Islet of Langerhans (tissue), 1 donor: ENCODE data around the gene ECE2.

Experiments
- FAIRE-seq: peaks from one replicate; lab custom pipeline; 2011; peaks lifted over from hg19 to GRCh38; lab: Jason Lieb, UNC

The ECE2 gene

DNA sequence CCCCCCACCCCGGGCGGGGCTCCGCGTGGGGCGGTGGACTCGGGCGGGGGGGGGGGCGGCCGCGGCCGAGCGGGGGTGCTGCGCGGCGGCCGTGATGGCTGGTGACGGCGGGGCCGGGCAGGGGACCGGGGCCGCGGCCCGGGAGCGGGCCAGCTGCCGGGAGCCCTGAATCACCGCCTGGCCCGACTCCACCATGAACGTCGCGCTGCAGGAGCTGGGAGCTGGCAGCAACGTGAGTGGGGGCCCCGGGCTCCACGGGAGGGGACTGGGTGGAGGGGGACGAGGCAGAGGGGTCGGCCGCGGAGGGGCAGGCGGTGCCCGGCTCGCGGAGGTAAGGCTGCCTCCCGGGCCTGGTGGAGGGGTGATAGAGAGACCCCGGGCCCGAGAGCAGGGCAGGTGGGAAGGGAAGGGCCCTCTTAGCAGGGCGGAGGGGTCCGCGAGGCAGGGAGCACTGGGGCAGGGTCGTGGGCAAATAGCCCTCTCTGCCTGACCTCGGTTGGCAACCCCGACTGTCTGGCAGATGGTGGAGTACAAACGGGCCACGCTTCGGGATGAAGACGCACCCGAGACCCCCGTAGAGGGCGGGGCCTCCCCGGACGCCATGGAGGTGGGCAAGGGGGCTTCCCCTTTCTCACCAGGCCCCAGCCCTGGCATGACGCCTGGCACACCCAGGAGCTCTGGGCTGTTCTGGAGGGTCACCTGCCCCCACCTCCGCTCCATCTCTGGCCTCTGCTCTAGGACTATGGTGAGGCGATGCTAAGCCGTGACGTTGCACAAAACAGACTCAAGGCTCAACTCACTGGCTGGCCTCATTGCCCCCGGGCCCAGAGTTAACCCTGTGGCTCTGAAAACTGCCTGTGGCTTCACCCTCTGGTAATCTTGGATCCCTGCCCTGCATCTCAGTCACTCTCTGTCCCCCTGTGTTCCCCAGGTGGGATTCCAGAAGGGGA, at the start of gene ECE2:
Gene ECE2, plus strand, starts transcription at position 62 of the 950 bp plus-strand sequence. Its CDS starts 132 bp downstream, at position 194.
- FAIRE-seq = no peak

DNA sequence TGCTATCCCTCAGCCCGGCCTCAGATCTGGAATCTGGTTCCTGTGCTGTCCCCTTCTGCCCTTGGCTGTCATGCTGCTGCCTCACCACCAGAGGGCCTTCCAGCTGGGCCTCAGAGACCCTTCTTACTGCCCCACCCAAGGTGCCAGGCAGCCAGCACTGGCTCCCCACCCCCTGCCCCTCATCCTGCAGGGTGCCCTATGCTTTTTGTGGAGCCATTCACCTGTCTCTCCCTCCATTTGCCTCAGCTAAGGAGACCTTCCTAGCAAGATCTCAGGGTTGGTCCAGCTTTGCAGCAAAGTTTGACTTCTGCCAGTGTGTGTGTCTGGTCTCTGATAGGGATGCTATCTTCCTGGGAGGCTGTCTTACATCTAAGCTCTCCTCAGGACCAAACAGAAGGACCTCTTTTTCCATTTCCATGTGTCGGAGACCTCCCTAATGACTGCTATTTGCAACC, 48.3 kb upstream of the ECE2 start:
- no peak for FAIRE-seq

DNA sequence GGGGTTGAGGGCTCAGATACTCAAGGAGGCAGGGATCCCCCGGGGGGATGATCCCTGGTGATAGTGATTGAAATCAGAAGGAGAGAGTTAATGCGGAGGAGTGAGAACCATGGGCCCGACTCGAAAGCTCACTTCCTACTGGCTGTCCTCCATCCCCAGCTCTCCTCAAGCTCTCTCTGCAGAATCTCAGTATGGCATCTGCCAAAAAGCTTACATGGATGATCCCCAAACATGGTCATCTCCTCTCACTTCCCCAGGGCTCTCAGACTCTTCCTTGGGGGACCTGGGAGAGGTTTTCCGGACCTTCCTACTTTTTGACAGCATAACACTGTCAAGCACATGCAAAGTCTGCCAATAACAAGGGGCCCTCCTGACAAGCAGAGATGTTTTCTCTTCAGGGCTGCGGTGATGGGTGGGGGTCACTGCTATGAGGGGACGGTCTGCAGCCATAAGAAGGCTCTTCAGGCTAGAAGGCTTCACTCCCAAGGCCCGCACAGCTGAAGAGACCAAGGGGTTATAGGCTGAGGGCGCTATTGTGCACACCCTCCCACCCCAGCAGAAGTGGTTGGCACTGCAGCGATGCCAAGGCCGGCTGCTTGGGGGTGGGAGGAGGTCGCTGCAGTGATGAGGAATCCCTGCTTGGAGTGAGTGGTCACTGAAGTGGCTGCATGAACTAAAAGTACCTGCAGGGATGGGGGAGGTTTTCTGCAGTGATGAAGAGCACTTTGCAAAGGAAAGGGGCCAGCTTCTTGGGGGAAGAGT, 47.3 kb upstream of the ECE2 start:
- FAIRE-seq = no peak

DNA sequence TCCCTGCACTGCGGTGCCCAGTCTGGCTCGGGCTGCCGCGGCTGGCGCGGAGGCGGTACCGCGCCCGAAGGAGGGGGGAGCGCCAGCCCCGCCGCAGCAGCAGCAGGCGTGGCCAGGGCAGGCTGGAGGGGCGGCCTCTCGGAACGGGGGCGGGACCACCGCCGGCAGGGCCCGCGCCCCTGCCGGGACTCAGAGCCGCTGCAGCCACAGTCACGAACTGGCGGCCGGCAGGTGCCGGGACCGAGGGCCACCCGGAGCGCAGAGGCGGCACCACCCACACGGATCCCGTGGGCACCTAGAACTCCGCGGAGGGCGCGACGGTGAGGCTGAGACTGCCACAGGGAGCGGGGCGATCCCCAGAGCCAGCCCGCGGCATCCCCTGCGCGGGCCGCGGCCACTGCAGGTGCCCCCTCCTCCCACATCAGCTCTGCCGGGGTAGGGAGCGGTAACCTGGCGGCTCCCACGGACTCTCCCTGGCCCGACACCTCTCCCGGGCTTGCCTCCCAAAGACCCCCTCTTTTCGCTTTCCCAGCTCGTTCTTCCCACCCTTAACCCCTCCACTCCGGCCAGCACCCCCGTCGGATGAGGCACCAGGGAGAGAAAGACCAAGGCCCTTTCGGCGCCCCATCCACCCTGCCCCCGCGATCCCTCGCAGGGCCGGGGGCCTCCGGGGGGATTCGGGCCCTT, 46.3 kb upstream of the ECE2 start, which contains the start of gene VWA5B2:
Gene VWA5B2, plus strand, starts transcription at position 192 of the 687 bp plus-strand sequence. CDS start 944 bp downstream, outside the sequence.
- no peak for FAIRE-seq

DNA sequence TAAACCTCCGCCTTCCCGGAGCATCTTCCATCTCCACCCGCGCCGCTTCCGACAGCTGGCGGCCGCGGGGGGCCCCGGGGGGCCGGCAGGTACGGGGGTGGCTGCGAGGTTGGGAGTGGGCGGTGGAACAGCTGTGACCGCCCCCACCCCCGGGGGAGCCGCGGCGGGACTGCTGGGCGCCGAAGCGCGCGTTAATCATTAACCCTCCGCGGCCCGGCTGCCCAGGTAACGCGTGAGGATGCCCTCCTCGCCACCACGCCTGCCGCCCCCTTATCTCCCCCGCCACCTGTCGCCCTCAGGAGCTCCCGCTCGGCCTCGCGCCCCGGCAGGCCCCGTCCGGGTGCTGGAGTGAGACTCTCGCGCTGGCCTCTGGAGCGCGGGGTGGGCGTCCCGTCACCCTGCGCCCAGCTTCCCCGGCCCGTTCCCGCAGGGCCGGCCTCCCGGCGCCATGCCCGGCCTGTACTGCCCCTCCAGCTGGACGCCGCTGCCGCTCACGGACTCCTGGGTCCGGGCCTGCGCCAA, 45.7 kb upstream of the ECE2 start:
- no peak for FAIRE-seq

DNA sequence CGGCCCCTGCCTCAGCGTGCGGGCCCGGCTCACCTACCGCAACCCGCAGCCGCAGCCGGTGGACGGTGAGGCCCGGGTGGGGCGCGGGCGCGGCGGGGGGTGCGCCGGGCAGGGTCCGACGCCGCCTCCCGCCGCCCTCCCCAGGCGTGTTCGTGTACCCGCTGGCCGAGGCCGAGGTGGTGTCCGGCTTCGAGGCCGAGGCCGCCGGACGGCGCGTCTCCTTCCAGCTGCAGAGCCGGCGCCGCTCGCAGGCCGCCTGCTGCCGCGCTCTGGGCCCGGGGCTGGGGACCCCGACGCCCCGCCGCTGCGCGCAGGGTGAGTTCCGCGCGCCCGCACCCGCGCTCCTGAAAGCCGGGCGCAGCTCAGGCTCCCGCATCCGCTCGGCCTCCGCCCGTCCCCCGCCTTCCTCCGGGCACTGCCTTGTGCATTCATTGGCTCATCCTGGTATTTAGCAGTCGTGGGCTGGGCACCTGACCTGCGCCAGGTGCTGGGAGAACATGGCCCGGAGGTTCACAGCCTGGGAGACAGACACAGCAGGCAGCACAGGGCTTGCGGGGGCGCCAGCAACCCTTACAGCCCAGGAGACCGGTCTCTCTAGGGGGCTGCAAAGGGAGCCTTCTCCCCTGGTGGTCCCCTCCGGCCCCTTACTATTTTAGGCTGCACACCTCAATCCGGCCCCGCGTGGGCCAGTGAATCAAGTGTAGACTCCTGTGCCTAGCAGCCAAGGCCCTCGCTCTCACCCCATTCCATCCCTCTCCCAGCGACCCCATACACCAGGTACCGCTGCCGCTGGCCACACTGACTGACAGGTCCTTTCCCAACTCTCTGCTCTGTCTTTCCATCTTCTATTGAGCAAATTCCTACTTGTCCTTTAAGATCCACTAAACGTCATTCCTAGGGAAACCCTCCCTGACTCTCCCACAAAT, 45.0 kb upstream of the ECE2 start:
- FAIRE-seq = no peak

DNA sequence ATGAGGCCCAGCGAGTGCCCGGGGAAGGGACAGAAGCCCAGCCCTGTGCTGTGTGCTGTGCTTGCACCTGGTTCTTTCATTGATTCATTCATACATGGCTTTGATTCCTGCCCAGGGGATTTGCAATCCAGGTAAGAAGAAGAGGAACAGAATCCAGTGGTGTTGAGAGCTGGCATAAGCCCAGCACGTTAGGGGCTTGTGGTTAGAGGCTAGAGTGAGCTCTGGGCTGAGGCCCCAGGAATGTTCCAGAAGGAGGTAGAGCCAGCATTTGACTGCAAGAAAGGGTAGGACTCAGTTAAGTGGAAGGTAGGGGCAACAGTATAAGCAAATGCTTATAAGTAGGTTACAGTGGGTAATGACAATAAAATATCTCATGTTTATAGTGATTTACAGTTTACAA, 44.2 kb upstream of the ECE2 start:
- no peak for FAIRE-seq

DNA sequence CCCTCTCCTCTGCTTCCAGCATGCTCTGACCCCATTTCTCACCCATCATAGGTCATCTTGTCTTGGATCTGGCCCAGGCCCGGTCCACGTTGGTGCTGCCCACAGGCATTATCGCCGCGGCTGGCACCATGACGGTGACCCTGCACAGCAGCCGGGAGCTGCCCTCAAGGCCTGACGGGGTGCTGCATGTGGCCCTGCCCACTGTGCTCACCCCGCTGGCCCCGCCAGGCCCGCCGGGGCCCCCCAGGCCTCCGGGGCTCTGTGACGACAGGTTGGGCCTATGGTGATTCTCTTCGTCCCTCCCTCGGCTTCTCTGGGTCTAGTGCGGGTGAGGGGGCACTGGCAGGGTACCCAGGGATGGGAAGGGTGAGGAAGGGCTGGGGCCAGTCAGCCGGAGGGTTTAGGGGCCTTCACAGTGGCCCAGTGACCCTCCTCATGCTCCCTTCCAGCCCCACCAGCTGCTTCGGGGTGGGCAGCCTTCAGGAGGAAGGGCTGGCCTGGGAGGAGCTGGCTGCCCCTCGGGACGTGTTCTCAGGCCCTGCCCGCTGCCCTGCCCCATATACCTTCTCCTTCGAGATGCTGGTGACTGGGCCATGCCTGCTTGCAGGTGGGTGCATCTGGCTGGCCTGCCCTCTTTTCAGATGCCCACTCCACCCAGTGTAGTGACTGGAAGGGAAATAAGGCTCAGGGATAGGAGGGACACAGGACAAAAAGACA, 42.5 kb upstream of the ECE2 start:
- no peak for FAIRE-seq

DNA sequence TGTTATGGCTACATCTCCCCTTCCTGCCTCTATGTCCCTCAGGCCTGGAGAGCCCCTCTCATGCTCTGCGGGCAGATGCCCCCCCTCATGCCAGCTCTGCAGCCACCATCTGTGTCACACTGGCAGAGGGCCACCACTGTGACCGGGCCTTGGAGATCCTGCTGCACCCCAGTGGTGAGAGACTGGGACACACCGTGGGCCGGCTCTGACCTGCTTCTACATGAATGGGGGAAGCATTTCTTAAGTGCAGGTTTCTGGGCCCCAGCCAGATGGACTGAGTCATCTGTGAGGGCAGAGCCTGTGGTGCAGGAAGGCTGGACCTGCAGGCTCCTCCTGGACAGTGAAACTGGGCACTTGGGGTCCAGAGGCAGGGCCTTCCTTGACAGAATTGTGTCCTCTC, 41.6 kb upstream of the ECE2 start:
- FAIRE-seq = peak; percentile 36

DNA sequence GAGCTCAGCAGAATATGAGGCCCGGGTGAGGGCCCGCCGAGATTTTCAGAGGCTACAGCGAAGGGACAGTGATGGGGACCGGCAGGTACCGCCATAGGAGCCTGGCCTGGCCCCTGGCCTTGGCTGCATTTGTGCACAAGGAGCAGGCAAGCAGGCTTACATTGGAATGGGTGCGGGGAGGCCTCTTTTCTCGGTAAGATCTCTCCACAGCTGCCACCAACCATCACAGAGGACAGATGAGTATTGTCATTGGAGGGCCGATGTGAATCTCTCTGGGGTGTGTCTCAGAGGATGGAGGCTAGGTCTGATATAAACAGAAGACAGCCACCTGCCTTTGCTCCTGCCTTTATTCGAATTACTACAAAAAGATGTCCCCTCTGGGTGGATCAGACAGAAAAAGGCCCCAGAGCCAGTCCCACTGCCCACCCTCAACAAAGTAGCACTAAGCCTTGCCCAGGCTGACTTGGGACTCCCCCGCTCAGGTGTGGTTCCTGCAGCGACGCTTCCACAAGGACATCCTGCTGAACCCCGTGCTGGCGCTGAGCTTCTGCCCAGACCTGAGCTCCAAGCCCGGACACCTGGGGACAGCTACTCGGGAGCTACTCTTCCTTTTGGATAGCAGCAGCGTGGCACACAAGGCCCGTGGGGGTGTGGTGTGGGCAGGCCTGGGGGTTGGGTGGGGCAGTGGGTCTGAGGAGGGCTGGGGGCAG, 41.0 kb upstream of the ECE2 start:
- no peak for FAIRE-seq

DNA sequence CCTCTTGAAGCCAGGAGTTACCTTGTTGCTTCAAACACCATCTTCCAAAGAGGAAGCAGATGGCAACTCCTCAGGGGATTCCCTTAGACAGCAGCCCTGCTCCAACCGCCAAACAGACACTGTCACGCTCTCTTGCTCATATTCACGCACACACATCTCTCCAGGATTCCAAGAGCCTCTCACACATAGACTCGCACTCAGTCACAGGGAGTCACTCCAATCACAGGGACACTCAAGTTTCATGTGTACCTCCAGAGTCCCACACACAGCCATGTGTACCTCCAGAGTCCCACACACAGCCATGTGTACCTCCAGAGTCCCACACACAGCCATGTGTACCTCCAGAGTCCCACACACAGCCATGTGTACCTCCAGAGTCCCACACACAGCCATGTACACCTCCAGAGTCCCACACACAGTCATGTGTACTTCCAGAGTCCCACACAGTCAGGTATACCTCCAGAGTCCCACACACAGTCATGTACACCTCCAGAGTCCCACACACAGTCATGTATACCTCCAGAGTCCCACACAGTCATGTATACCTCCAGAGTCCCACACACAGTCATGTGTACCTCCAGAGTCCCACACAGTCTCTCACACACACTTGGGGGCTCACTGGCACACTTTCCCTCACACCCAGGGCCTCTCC, 40.3 kb upstream of the ECE2 start:
- no peak for FAIRE-seq

DNA sequence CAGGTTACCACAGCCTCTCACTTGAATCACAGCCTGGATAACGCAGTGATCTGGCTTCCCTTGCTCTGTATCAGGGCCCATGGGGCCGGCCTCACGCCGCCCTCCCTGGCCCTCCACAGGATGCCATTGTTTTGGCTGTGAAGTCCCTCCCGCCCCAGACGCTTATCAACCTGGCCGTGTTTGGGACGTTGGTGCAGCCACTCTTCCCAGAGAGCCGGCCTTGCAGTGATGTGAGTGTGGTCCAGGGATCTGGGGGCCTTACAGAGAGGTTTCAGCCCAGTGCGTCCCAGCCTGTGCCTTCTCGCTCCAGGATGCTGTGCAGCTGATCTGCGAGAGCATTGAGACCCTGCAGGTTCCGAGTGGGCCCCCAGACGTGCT, 39.8 kb upstream of the ECE2 start:
- FAIRE-seq = no peak

DNA sequence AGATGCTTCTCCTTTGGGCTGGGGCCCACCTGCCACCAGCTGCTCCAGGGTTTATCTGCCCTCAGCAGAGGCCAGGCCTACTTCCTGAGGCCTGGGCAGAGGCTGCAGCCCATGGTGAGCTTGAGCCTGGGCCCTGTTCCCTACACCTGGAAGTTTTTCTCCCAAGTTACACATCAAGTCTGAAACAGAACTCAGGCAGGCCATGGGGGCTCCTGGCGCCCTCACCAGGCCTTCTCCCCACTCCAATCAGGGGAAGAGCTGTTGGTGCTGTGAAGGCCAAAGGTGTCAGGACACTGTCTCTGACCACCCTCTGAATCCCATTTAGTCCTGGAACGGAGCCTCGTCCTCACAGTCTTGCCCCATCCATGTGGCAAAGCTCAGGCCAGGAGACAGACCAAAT, 39.2 kb upstream of the ECE2 start:
- no peak for FAIRE-seq

DNA sequence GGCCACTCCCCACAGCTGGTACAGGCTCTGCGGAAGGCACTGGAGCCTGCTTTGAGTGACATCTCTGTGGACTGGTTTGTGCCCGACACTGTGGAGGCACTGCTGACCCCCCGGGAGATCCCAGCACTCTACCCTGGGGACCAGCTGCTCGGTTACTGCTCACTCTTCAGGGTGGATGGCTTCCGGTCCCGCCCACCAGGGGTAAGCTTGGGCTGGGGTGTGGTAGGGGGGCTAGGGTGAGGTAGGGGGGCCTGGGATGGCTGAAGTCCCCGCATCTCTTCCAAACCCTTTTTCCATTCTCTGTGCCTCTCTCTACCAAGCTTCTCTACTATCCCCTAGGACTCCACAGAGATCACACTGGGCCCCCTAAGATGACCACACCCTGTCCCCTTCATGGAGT, 38.6 kb upstream of the ECE2 start:
- FAIRE-seq = no peak

DNA sequence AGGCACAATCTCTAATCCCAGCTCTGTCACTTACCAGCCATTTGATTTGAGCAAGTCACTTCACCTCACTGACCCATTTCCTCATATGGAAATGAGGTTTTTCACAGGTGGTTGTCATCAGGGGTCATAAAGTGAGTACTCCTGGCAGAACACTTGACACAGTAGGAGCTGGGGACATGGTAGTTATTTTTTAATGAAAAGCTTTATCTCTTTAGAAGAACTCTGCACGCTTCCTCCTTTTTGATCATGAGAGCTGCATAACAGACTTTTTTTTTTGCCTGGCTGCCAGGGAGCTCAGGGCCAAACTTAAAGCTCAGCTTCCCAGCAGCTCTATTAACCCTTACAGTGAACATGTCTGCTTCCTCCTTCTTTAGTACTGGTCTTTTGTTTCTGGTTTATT, 38.0 kb upstream of the ECE2 start:
- FAIRE-seq = no peak

DNA sequence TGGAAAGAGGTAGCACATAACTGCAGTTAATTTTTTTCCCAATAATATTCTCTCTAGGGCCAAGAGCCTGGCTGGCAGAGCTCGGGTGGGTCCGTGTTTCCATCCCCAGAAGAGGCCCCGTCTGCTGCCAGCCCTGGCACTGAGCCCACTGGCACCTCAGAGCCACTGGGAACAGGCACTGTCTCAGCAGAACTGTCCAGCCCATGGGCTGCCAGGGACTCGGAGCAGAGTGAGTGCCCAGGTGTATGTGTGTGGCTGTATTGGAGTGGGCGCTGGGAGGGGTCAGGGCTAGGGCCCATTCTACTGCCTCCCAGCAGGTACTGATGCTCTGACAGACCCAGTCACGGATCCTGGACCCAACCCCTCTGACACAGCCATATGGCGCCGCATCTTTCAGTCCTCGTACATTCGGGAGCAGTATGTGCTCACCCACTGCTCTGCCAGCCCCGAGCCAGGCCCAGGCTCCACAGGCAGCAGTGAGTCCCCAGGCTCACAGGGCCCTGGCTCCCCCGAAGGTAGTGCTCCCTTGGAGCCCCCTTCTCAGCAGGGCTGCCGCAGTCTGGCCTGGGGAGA, 37.5 kb upstream of the ECE2 start:
- FAIRE-seq = no peak

DNA sequence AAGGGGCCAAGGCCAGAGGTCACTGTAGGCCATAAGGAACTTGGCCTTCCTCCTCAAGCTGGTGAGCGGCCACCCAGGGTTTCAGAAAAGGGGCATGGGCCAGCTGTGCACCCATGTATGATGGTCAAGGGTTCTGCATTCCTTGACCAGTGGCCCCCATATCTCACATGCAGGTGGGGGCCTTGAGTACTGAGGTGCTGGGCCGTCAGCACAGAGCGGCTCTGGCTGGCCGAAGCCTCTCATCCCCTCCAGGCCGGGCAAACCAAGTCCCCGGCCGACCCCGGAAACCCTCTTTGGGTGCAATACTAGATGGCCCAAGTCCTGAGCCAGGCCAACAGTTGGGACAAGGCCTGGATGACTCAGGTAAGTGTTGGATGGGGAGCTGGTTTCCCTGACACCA, 36.6 kb upstream of the ECE2 start:
- FAIRE-seq = no peak

DNA sequence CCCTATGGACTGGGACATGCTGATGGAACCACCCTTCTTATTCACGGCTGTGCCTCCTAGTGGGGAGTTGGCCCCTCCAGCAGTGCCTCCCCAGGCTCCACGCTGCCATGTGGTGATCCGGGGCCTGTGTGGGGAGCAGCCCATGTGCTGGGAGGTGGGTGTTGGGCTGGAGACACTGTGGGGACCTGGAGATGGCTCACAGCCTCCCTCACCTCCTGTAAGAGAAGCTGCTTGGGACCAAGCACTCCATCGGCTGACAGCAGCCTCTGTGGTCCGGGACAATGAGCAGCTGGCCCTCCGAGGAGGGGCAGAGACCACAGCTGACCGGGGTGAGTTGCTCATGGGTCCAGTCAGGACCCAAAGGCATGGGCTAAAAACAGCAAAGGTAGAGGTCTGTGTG, 36.1 kb upstream of the ECE2 start:
- no peak for FAIRE-seq
